Esophagus muscularis mucosa (tissue), 4 donors: ENCODE measurements around the gene WDR70. TPM values are rescaled to one million over a fixed set of nuclear protein-coding genes. Genes with fewer than 3 reads are reported as not detected.
"Not testable (repeated sequence)": the region's sequence is repeated elsewhere in the genome, so short reads cannot be mapped to it uniquely, and the experiment has no call there.

Experiments
- DNase-seq: peaks from one replicate; pipeline ENCODE4 v3.0.0-alpha.2; 2017; ENCODE audit errors: extremely low spot score
- H3K27ac ChIP-seq, 4 donors: fragments of 200-600 bp; sonication (generic); replicated peaks in 1 of 4; 1 replicate in 3 of 4; 2 replicates in 1 of 4; pipeline ENCODE4 v1.5.1; 2016 to 2019; ENCODE audit warnings: mild to moderate bottlenecking in 1 of 4
- H3K27me3 ChIP-seq, 4 donors: fragments of 200-600 bp; sonication (generic); one replicate each; pipeline versions ENCODE4 v1.5.1 to v1.6.0; 2016 to 2019
- H3K36me3 ChIP-seq, 4 donors: fragments of 200-600 bp; sonication (generic); one replicate each; pipeline ENCODE4 v1.5.1; 2016 to 2019
- H3K4me1 ChIP-seq, 4 donors: fragments of 200-600 bp; sonication (generic); one replicate each; pipeline ENCODE4 v1.5.1; 2016 to 2019
- H3K4me3 ChIP-seq, 4 donors: fragments of 200-600 bp; sonication (generic); 1 replicate in 2 of 4; 2 replicates in 2 of 4; pipeline ENCODE4 v1.5.1; 2016 to 2019; ENCODE audit warnings: mild to moderate bottlenecking in 4 of 4, moderate library complexity in 1 of 4
- H3K9me3 ChIP-seq, 4 donors: fragments of 200-600 bp; sonication (generic); 1 replicate in 3 of 4; 2 replicates in 1 of 4; pipeline ENCODE4 v1.5.1; 2016 to 2019
- EP300 ChIP-seq: sonication (generic); formaldehyde crosslinking; IDR thresholded peaks from one replicate; pipeline ENCODE4 v1.6.1; 2017; ENCODE audit warnings: antibody characterized with exemption
- POLR2A ChIP-seq: fragments of 450-650 bp; IDR thresholded peaks from one replicate; pipeline ENCODE4 v1.6.1; 2017; ENCODE audit warnings: antibody characterized with exemption, moderate library complexity, mild to moderate bottlenecking, low read depth
- POLR2AphosphoS5 ChIP-seq, 2 donors: sonication (generic); formaldehyde crosslinking; IDR thresholded peaks; one replicate each; pipeline ENCODE4 v1.6.1; 2017; ENCODE audit warnings: antibody characterized with exemption in 2 of 2
- WGBS: methylation state at CpG from one replicate; pipeline ENCODE4 v1.1.5; 2018; 5-methylcytosine and 5-hydroxymethylcytosine counted together
- intact Hi-C: fragments of 100-400 bp; cut with DNase I; formaldehyde crosslinking; loops from one replicate; pipeline ENCODE4 v1.15.1; 2023
- total RNA-seq, 4 donors: library from RNA; depleted of rRNA; stranded (reverse); fragments of >200 nt; gene quantifications; one replicate each; pipeline versions ENCODE4 v1.1.0 to v1.2.1, GENCODE V29; 2016
- TF ChIP-seq, protein P1 (sequence below), 3 experiments: fragments of 200-600 bp in 2 of 3; fragments of 450-650 bp in 1 of 3; sonication (generic) in 2 of 3; IDR thresholded peaks; one replicate each; pipeline ENCODE4 v1.5.1; 2017 to 2019; ENCODE audit warnings: antibody characterized with exemption in 3 of 3, mild to moderate bottlenecking in 2 of 3, moderate library complexity in 1 of 3

Gene WDR70
- total RNA-seq, 4 donors from 2014 or later = 15.6 to 24.1 (median 19.6) TPM

GRCh38 chr5:37370864-37371726 lies 8.0 kb upstream of the WDR70 start, which contains the start of gene NUP155:
Gene NUP155, minus strand, starts transcription at chr5:37371106. Its CDS starts 129 bp downstream, at chr5:37370977.
- Histone ChIP-seq H3K36me3 (peaks cover 0 to 7% (median 2%) of the 10 kb centered on the region in 4 donors), H3K4me3 (peak within 1 kb of the TSS; percentile 69 to 96 (median 80)), H3K4me1 (peaks cover 26 to 37% (median 33%) of the 10 kb centered on the region in 4 donors), H3K27ac (peak within 1 kb of the TSS; percentile 83 to 88 (median 85)), H3K9me3 (no peaks in the 10 kb centered on the region), H3K27me3 (no peaks in the 10 kb centered on the region)
- TF ChIP-seq POLR2A = peak; percentile 37
- peak; percentile 92 to 98 for TF ChIP-seq POLR2AphosphoS5 (IDR thresholded peaks at IDR 0.05)
- TF ChIP-seq EP300 = no peak
- TF ChIP-seq, protein P1, sequence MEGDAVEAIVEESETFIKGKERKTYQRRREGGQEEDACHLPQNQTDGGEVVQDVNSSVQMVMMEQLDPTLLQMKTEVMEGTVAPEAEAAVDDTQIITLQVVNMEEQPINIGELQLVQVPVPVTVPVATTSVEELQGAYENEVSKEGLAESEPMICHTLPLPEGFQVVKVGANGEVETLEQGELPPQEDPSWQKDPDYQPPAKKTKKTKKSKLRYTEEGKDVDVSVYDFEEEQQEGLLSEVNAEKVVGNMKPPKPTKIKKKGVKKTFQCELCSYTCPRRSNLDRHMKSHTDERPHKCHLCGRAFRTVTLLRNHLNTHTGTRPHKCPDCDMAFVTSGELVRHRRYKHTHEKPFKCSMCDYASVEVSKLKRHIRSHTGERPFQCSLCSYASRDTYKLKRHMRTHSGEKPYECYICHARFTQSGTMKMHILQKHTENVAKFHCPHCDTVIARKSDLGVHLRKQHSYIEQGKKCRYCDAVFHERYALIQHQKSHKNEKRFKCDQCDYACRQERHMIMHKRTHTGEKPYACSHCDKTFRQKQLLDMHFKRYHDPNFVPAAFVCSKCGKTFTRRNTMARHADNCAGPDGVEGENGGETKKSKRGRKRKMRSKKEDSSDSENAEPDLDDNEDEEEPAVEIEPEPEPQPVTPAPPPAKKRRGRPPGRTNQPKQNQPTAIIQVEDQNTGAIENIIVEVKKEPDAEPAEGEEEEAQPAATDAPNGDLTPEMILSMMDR (IDR thresholded peaks at IDR 0.05) = peak in 2 of 3 experiments; percentile 14 to 31
- under 1% methylated on average over 47 of the region's 49 CpGs for WGBS
- intact Hi-C loops = no loop called here
- peak; percentile 96 for DNase-seq

GRCh38 chr5:37375091-37375490 lies 4.0 kb upstream of the WDR70 start:
- H3K27ac ChIP-seq = no peak overlapping the region
- no peaks in the 10 kb centered on the region for H3K9me3 ChIP-seq
- H3K4me3 ChIP-seq = no peak overlapping the region
- intact Hi-C loops = no loop called here
- TF ChIP-seq, protein P1 (IDR thresholded peaks at IDR 0.05) = no peak
- H3K27me3 ChIP-seq = no peaks in the 10 kb centered on the region
- H3K4me1 ChIP-seq = peaks cover 11 to 21% (median 16%) of the 10 kb centered on the region in 4 donors
- H3K36me3 ChIP-seq = no peaks in the 10 kb centered on the region
- no peak for DNase-seq
- WGBS = 82% methylated on average over 3 of the region's 3 CpGs

GRCh38 chr5:37378066-37378465 lies 1.1 kb upstream of the WDR70 start:
- intact Hi-C loops, H3K9me3 ChIP-seq, H3K4me3 ChIP-seq, H3K27ac ChIP-seq, DNase-seq, H3K27me3 ChIP-seq: not testable (repeated sequence)
- 92% methylated on average over 10 of the region's 12 CpGs for WGBS
- H3K36me3 ChIP-seq = peaks cover 11 to 23% (median 19%) of the 10 kb centered on the region in 4 donors
- peaks cover 14 to 22% (median 18%) of the 10 kb centered on the region in 4 donors for H3K4me1 ChIP-seq

GRCh38 chr5:37391591-37391990 lies 12.5 kb downstream of the WDR70 start:
- WGBS = 81% methylated on average over 3 of the region's 3 CpGs
- Histone ChIP-seq H3K4me1 (no peaks in the 10 kb centered on the region), H3K9me3 (no peaks in the 10 kb centered on the region), H3K36me3 (peaks cover 18 to 67% (median 33%) of the 10 kb centered on the region in 4 donors), H3K27me3 (no peaks in the 10 kb centered on the region), H3K27ac (no peak overlapping the region), H3K4me3 (no peak overlapping the region)
- TF ChIP-seq EP300 (no peak), POLR2AphosphoS5 (IDR thresholded peaks at IDR 0.05) (no peak), POLR2A (no peak)
- TF ChIP-seq, protein P1 (IDR thresholded peaks at IDR 0.05) = no peak
- intact Hi-C loops = no loop called here
- DNase-seq = no peak

DNA sequence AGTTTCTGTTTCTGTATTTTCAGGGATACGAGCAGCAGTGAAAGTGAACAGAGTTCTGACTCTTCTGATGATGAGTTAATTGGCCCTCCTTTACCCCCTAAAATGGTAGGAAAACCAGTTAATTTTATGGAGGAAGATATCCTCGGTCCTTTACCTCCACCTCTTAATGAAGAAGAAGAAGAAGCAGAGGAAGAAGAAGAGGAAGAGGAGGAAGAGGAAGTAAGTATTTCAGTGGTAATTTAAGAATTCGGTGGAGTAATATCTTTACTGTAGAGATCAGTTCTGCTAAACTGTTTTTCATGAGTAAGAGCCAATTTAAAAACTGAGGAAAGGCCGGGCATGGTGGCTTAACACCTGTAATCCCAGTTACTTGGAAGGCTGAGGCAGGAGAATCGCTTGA lies 17.2 kb downstream of the WDR70 start:
- TF ChIP-seq, protein P1 (IDR thresholded peaks at IDR 0.05) = no peak
- TF ChIP-seq POLR2AphosphoS5 (IDR thresholded peaks at IDR 0.05) = no peak
- no peak for TF ChIP-seq POLR2A
- TF ChIP-seq EP300 = no peak
- intact Hi-C loops = no loop called here
- H3K36me3 ChIP-seq = peaks cover 20 to 97% (median 69%) of the 10 kb centered on the region in 4 donors

More for the DNA sequence above, 17.2 kb downstream of the WDR70 start:
- no peaks in the 10 kb centered on the region for H3K9me3 ChIP-seq
- no peak overlapping the region for H3K27ac ChIP-seq
- 89% methylated on average over 5 of the region's 5 CpGs for WGBS
- H3K4me3 ChIP-seq = no peak overlapping the region
- H3K27me3 ChIP-seq = no peaks in the 10 kb centered on the region
- DNase-seq = no peak
- no peaks in the 10 kb centered on the region for H3K4me1 ChIP-seq
